ENCODE results near the gene LIME1. TPM values are rescaled to one million over a fixed set of nuclear protein-coding genes. Genes with fewer than 3 reads are reported as not detected.

The LIME1 gene
- total and polyA plus RNA-seq, 10 of the 15 experiments (the other 5 are each of a cell fraction or from before 2014, with no cell fraction given), result 0.35 to 154 (median 49.9) TPM

- Histone ChIP-seq H3K4me2 (ENCODE audit: control insufficient read depth, insufficient read depth) (peak overlapping the region; percentile 87), H3K36me3 (ENCODE audit: control insufficient read depth in 2 of 2, insufficient read depth in 2 of 2, low read length in 1 of 2) (peaks cover 5 to 23% of the 10 kb centered on the region in 2 experiments), H4K20me1 (ENCODE audit: control insufficient read depth, insufficient read depth) (no peaks in the 10 kb centered on the region), H3K9ac (ENCODE audit: control insufficient read depth, insufficient read depth, low read length) (peak overlapping the region; percentile 77), H3K9me3 (replicated peaks; ENCODE audit: control insufficient read depth, insufficient read depth, low read length) (peaks cover under 1% of the 10 kb centered on the region; the same call in 2 of the 3 replicates), H3K27me3 (replicated peaks in 1 of 2; ENCODE audit: control insufficient read depth in 2 of 2, insufficient read depth in 2 of 2, low read length in 1 of 2) (no peaks in the 10 kb centered on the region), H3K4me1 (ENCODE audit: control insufficient read depth, insufficient read depth, low read length) (peaks cover 12% of the 10 kb centered on the region), H3K4me3 (peak overlapping the region; percentile 89), H2AFZ (ENCODE audit: control insufficient read depth, low read depth, low read length) (peak overlapping the region; percentile 6), H3K79me2 (ENCODE audit: control insufficient read depth, insufficient read depth, low read length) (peaks cover 46% of the 10 kb centered on the region), H3K27ac (ENCODE audit: control insufficient read depth, insufficient read depth) (peak overlapping the region; percentile 74)
- ChIA-PET CTCF (interaction anchor here (0.6 to 3.3 kb wide), 24 partner anchors 8 to 270 kb away, joined by 3 to 28 read pairs (median 4); partner anchors contain the start of genes LIME1, RTEL1, SLC2A4RG and TPD52L2), POLR2A (interaction anchor here (0.6 to 1.6 kb wide), 3 partner anchors 30 to 352 kb away, joined by 3 to 5 read pairs (median 4); partner anchors contain the start of genes LIME1 and SLC2A4RG), SMC1A (ENCODE audit: uncharacterized antibody, unreplicated experiment) (interaction anchor here (1.0 to 2.6 kb wide), 7 partner anchors 16 to 169 kb away, joined by 4 to 14 read pairs (median 5); partner anchors contain the start of genes LIME1 and TPD52L2), RAD21 (ENCODE audit: unreplicated experiment) (interaction anchor here (1.0 to 2.4 kb wide), 10 partner anchors 31 to 187 kb away, joined by 3 to 32 read pairs (median 6); partner anchors contain the start of genes LIME1, PTK6, RTEL1 and SLC2A4RG)
- DNase-seq (ENCODE audit: low read depth, low spot score), result no peak
- FAIRE-seq, result peak; percentile 98
- intact Hi-C loops (cut with micrococcal nuclease; ENCODE audit: unreplicated experiment), result loop anchor here (2.0 kb wide), 4 partner anchors 30 to 250 kb away; partner anchors contain the start of genes LIME1, TPD52L2 and UCKL1
- under 1% methylated on average over 45 of the region's 56 CpGs for WGBS (ENCODE audit: insufficient coverage, insufficient replicate concordance, low lambda C conversion rate, missing lambda C conversion rate)
- BruUV-seq (replicated peaks), result no TSS peak
- in situ Hi-C loops (cut with MboI), result loop anchor here (5.0 kb wide), 1 partner anchor 150 kb away; no protein-coding TSS in a partner anchor
- peak; percentile 75 for ATAC-seq
- TF ChIP-seq BHLHE40 (IDR thresholded peaks at IDR 0.05; ENCODE audit: borderline replicate concordance in 1 of 2, low read depth in 2 of 2, low read length in 1 of 2) (peak; percentile 40 to 58; a peak in 3 of 4 replicates), RUNX3 (IDR thresholded peaks at IDR 0.05; ENCODE audit: low read length) (peak; percentile 44; the same call in 1 of the 2 replicates), KLF5 (IDR thresholded peaks at IDR 0.05; ENCODE audit: partially characterized antibody) (no peak), SPI1 (IDR thresholded peaks at IDR 0.05; ENCODE audit: borderline replicate concordance, insufficient read depth, low read depth, low read length) (no peak), SMC3 (IDR thresholded peaks at IDR 0.05; ENCODE audit: borderline replicate concordance, low read length) (peak; percentile 79), MEF2A (IDR thresholded peaks at IDR 0.05; ENCODE audit: insufficient read depth, low read depth, low read length) (no peak), IKZF2 (IDR thresholded peaks at IDR 0.05) (peak; percentile 36 to 48; a peak in 2 of 4 replicates), TCF3 (IDR thresholded peaks at IDR 0.05; ENCODE audit: borderline replicate concordance, insufficient read depth, low read depth, low read length) (0 out of 2 replicates have a peak, but pooled peaks have one; percentile 13), MTA3 (IDR thresholded peaks at IDR 0.05; ENCODE audit: borderline replicate concordance, low read length) (no peak), BCLAF1 (IDR thresholded peaks at IDR 0.05) (no peak), CTCF (IDR thresholded peaks at IDR 0.05 in 2 of 3, conservative IDR thresholded peaks at IDR 0.05 in 1 of 3; ENCODE audit: control insufficient read depth in 2 of 3, extremely low read depth in 1 of 3, insufficient read depth in 1 of 3, low read depth in 3 of 3, low read length in 3 of 3) (peak; percentile 75 to 91 (median 85)), MYC (IDR thresholded peaks at IDR 0.05; ENCODE audit: insufficient read depth, insufficient read length, insufficient replicate concordance, low read length, severe bottlenecking) (no peak), MEF2B (IDR thresholded peaks at IDR 0.05; ENCODE audit: partially characterized antibody, poor library complexity, severe bottlenecking) (no peak)
- TF ChIP-seq, protein P1, sequence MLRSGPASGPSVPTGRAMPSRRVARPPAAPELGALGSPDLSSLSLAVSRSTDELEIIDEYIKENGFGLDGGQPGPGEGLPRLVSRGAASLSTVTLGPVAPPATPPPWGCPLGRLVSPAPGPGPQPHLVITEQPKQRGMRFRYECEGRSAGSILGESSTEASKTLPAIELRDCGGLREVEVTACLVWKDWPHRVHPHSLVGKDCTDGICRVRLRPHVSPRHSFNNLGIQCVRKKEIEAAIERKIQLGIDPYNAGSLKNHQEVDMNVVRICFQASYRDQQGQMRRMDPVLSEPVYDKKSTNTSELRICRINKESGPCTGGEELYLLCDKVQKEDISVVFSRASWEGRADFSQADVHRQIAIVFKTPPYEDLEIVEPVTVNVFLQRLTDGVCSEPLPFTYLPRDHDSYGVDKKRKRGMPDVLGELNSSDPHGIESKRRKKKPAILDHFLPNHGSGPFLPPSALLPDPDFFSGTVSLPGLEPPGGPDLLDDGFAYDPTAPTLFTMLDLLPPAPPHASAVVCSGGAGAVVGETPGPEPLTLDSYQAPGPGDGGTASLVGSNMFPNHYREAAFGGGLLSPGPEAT (IDR thresholded peaks at IDR 0.05; ENCODE audit: low read depth), result 0 out of 2 replicates have a peak, but pooled peaks have one; percentile 40
These were observed 29.5 kb upstream of the LIME1 start for GRCh38 chr20:63706852-63707557.

Data from GM12878 (cell line).